HCT116 (cell line): ENCODE measurements around the gene GRIA4. TPM values are rescaled to one million over a fixed set of nuclear protein-coding genes. Genes with fewer than 3 reads are reported as not detected.
"Not testable (repeated sequence)": the region's sequence is repeated elsewhere in the genome, so short reads cannot be mapped to it uniquely, and the experiment has no call there.

ENCODE experiments used
- ATAC-seq: fragments of 200-7000 bp; cut with Tn5 transposase; 2 replicates; pipeline ENCODE4 v1.9.1; 2020; ENCODE audit warnings: mild to moderate bottlenecking, moderate library complexity
- BruUV-seq: library from RNA; stranded (reverse); fragments of 400-500 nt; replicated peaks from 2 replicates; lab custom pipeline; 2021; lab: Mats Ljungman, UMichigan
- CTCF ChIA-PET: fragments of 300-600 bp; sonication (Branson Sonifier 250); formaldehyde crosslinking; loops from one replicate; lab custom pipeline; 2021; ENCODE audit warnings: antibody characterized with exemption; lab: Charles Lee
- POLR2A ChIA-PET: fragments of 300-600, 350-600 bp; sonication (Branson Sonifier 250); formaldehyde crosslinking; loops from one replicate; lab custom pipeline; 2021; ENCODE audit warnings: antibody characterized with exemption; lab: Charles Lee
- RAD21 ChIA-PET, 2 experiments: fragments of 300-600 bp; sonication (Branson Sonifier 250); formaldehyde crosslinking; loops; one replicate each; lab custom pipeline; 2023; ENCODE audit warnings: low total read pairs in 2 of 2; ENCODE audit not compliant: uncharacterized antibody in 2 of 2, unreplicated experiment in 2 of 2, low non-redundant PET in 1 of 2; lab: Charles Lee
- DNase-seq: peaks from one replicate; pipeline ENCODE4 v3.0.0-alpha.2; 2010; ENCODE audit warnings: low read depth, low spot score
- H2AFZ ChIP-seq: fragments of 200-600 bp; shearing (Covaris generic), sonication (generic); 2 replicates; pipeline ENCODE4 v1.6.1; 2017; ENCODE audit warnings: low read depth, mixed run types, mixed read lengths, antibody characterized with exemption, low read length; ENCODE audit not compliant: poor library complexity, severe bottlenecking
- H3K27ac ChIP-seq: 2 replicates; pipeline ENCODE4 v1.5.1; 2012; ENCODE audit warnings: low read depth, low read length
- H3K27me3 ChIP-seq: fragments of 200-600 bp; sonication (generic); 2 replicates; pipeline ENCODE4 v1.6.1; 2016; ENCODE audit warnings: mixed run types, low read length, mixed read lengths; ENCODE audit not compliant: insufficient read depth
- H3K36me3 ChIP-seq, 2 experiments: fragments of 200-500 bp in 1 of 2; fragments of 200-600 bp in 1 of 2; sonication (Bioruptor generic) in 1 of 2; sonication (generic) in 1 of 2; 2 replicates each; pipeline versions ENCODE4 v1.5.1 to v1.6.1; 2014 to 2016; ENCODE audit warnings: low read length in 2 of 2, inconsistent platforms in 1 of 2, mixed read lengths in 1 of 2, mixed run types in 1 of 2; ENCODE audit not compliant: insufficient read depth in 2 of 2, control insufficient read depth in 1 of 2
- H3K4me1 ChIP-seq, 2 experiments: fragments of 200-600 bp in 1 of 2; sonication (generic) in 1 of 2; 2 replicates each; pipeline versions ENCODE4 v1.5.1 to v1.6.1; 2012 to 2017; ENCODE audit warnings: low read length in 2 of 2, inconsistent platforms in 1 of 2, mild to moderate bottlenecking in 1 of 2, mixed read lengths in 1 of 2, mixed run types in 1 of 2, moderate library complexity in 1 of 2; ENCODE audit not compliant: insufficient read depth in 2 of 2, control insufficient read depth in 1 of 2
- H3K4me2 ChIP-seq: fragments of 200-600 bp; sonication (generic); 2 replicates; pipeline ENCODE4 v1.6.1; 2017; ENCODE audit warnings: mixed run types, low read length, mixed read lengths
- H3K4me3 ChIP-seq, 2 experiments: fragments of 200-600 bp in 1 of 2; sonication (generic) in 1 of 2; replicated peaks in 1 of 2; 2 replicates each; pipeline ENCODE4 v1.5.1; 2011 to 2016; ENCODE audit warnings: low read length in 2 of 2, control low read depth in 1 of 2, low read depth in 1 of 2, mild to moderate bottlenecking in 1 of 2, mixed read lengths in 1 of 2, mixed run types in 1 of 2
- H3K79me2 ChIP-seq: fragments of 200-600 bp; sonication (generic); 2 replicates; pipeline ENCODE4 v1.6.1; 2017; ENCODE audit warnings: mild to moderate bottlenecking, mixed run types, low read length, moderate library complexity, mixed read lengths; ENCODE audit not compliant: insufficient read depth
- H3K9ac ChIP-seq: fragments of 200-600 bp; sonication (generic); 2 replicates; pipeline ENCODE4 v1.6.1; 2016; ENCODE audit warnings: low read length, mixed read lengths
- H3K9me2 ChIP-seq: fragments of 200-600 bp; sonication (generic), shearing (Covaris generic); 2 replicates; pipeline ENCODE4 v1.6.1; 2017; ENCODE audit warnings: mixed run types, mild to moderate bottlenecking, moderate library complexity; ENCODE audit not compliant: insufficient read depth
- H3K9me3 ChIP-seq, 2 experiments: fragments of 200-500 bp in 1 of 2; fragments of 200-600 bp in 1 of 2; sonication (Bioruptor generic) in 1 of 2; sonication (generic) in 1 of 2; 2 replicates each; pipeline ENCODE4 v1.6.1; 2014 to 2017; ENCODE audit warnings: low read length in 2 of 2, mixed read lengths in 2 of 2, inconsistent platforms in 1 of 2, low read depth in 1 of 2, mild to moderate bottlenecking in 1 of 2, mixed run types in 1 of 2, moderate library complexity in 1 of 2; ENCODE audit not compliant: control insufficient read depth in 1 of 2, insufficient read depth in 1 of 2
- H4K20me1 ChIP-seq: fragments of 200-600 bp; sonication (generic), shearing (Covaris generic); 2 replicates; pipeline ENCODE4 v1.6.1; 2017; ENCODE audit warnings: mixed run types, mild to moderate bottlenecking, moderate library complexity; ENCODE audit not compliant: insufficient read depth
- intact Hi-C: fragments of 100-400 bp; cut with micrococcal nuclease; formaldehyde crosslinking; loops from 2 replicates; pipeline ENCODE4 v1.10.0; 2022
- total RNA-seq: library from RNA; stranded (reverse); gene quantifications from one replicate; pipeline ENCODE4 v1.2.1, GENCODE V29; 2021; ENCODE audit not compliant: unreplicated experiment
- TF ChIP-seq, protein P1 (sequence below): IDR thresholded peaks from 2 replicates; pipeline ENCODE4 v1.6.1; 2012; ENCODE audit warnings: low read depth

Gene GRIA4
- total RNA-seq, 1 experiment from 2014 or later = not detected

DNA sequence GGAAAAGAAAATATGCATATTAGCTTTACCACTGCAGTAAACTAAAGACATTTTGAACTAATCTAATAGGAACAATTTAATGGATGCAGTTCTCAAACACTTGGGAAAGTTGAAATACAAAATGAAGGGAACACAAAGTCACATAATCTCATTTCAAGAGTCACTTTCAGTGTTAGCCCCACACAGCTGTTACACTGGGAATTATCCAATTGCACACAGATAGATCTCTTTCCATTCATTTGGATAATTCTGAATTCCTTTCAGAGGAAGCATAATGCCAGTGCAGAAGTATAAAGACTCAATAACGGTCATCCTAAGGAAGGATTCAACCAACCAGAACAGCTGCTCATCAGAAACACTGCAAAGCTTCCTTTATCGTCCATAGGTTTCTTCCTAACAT lies 173.3 kb downstream of the GRIA4 start:
- Histone ChIP-seq H3K9me2 (no peaks in the 10 kb centered on the region), H3K4me3 (no peak overlapping the region), H3K27ac (no peak overlapping the region), H3K4me2 (no peak overlapping the region), H3K36me3 (no peaks in the 10 kb centered on the region), H3K27me3 (no peaks in the 10 kb centered on the region), H4K20me1 (no peaks in the 10 kb centered on the region), H3K9ac (no peak overlapping the region), H3K9me3 (no peaks in the 10 kb centered on the region), H3K79me2 (no peaks in the 10 kb centered on the region), H3K4me1 (no peaks in the 10 kb centered on the region), H2AFZ (no peak overlapping the region)
- ChIA-PET CTCF (no interaction called here), RAD21 (no interaction called here), POLR2A (no interaction called here)
- DNase-seq = no peak
- no peak for ATAC-seq
- intact Hi-C loops = no loop called here
- no TSS peak for BruUV-seq
- TF ChIP-seq, protein P1, sequence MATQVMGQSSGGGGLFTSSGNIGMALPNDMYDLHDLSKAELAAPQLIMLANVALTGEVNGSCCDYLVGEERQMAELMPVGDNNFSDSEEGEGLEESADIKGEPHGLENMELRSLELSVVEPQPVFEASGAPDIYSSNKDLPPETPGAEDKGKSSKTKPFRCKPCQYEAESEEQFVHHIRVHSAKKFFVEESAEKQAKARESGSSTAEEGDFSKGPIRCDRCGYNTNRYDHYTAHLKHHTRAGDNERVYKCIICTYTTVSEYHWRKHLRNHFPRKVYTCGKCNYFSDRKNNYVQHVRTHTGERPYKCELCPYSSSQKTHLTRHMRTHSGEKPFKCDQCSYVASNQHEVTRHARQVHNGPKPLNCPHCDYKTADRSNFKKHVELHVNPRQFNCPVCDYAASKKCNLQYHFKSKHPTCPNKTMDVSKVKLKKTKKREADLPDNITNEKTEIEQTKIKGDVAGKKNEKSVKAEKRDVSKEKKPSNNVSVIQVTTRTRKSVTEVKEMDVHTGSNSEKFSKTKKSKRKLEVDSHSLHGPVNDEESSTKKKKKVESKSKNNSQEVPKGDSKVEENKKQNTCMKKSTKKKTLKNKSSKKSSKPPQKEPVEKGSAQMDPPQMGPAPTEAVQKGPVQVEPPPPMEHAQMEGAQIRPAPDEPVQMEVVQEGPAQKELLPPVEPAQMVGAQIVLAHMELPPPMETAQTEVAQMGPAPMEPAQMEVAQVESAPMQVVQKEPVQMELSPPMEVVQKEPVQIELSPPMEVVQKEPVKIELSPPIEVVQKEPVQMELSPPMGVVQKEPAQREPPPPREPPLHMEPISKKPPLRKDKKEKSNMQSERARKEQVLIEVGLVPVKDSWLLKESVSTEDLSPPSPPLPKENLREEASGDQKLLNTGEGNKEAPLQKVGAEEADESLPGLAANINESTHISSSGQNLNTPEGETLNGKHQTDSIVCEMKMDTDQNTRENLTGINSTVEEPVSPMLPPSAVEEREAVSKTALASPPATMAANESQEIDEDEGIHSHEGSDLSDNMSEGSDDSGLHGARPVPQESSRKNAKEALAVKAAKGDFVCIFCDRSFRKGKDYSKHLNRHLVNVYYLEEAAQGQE = no peak

DNA sequence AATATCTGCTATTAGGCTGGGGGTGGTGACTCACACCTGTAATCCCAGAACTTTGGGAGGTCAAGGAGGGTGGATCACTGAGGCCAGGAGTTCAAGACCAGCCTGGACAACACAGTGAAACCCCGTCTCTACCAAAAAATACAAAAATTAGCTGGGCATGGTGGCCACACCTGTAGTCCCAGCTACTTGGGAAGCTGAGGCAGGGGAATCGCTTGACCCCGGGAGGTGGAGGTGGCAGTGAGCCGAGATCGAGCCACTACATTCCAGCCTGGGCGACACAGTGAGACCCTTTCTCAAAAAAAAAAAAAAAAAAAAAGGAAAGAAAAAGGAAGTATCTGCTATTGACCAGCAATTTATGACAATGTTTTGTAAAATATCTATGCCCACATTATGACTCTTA lies 176.0 kb downstream of the GRIA4 start:
- BruUV-seq, H3K9ac ChIP-seq, DNase-seq, H3K27me3 ChIP-seq, H3K36me3 ChIP-seq, ATAC-seq, H3K4me3 ChIP-seq, intact Hi-C loops, H3K79me2 ChIP-seq, H4K20me1 ChIP-seq, H3K4me1 ChIP-seq, H3K4me2 ChIP-seq, RAD21 ChIA-PET, H3K9me3 ChIP-seq, H3K27ac ChIP-seq, H3K9me2 ChIP-seq, POLR2A ChIA-PET, H2AFZ ChIP-seq, CTCF ChIA-PET: not testable (repeated sequence)
